UCSD-AML1 (cell line): Measurements from ENCODE around the gene CDC42SE2.
"Not testable (repeated sequence)": the region's sequence is repeated elsewhere in the genome, so short reads cannot be mapped to it uniquely, and the experiment has no call there.

ENCODE experiments used
- DNase-seq: peaks from one replicate; lab custom pipeline; 2025; ENCODE audit not compliant: unreplicated experiment; lab: John Stamatoyannopoulos, UW

Gene CDC42SE2

GRCh38 chr5:131316822-131317221, 53.0 kb downstream of the CDC42SE2 start:
- no peak for DNase-seq

DNA sequence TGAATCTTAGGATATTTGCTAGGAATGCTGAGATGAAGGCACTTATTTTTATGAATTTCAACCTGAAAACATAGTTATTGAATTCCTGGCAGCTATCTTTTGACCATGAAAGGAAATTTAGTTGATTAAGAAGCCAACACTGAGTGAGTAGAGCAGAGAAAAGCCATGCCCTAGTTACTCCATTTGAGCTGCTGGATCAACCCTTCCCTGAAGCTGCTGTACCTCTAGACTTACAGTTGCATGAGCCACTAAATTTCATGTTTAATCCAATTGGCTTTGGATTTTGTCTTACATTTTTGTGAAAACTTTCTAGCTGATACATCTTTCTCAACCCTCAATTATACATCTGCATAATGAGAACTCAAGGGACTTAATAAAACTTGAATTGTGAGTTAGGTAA, 54.6 kb downstream of the CDC42SE2 start:
- no peak for DNase-seq

GRCh38 chr5:131321066-131321465, 57.2 kb downstream of the CDC42SE2 start:
- no peak for DNase-seq

- no peak for DNase-seq
Measured at GRCh38 chr5:131322926-131323325, 59.1 kb downstream of the CDC42SE2 start.

DNA sequence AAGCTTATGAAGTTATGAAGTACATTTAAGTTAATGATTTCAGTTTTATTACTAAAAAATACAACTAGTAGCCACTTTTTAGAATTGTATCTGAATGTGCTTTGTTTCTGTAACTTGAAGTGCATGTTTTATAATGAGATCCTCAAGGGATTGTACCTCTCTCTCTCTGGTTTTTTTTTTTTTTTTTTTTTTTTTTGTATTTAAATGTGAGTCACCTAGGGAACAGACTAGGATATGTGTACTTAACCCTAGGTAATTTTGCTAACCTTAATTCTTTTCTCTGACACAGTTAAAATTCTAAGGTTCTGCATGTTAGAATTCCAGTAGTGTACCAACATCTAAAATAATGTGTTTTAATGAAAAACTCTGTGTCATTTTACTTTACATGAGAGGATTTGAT, 59.5 kb downstream of the CDC42SE2 start:
- DNase-seq = no peak

GRCh38 chr5:131324303-131324702, 60.5 kb downstream of the CDC42SE2 start:
- no peak for DNase-seq

- DNase-seq = no peak
Measured at GRCh38 chr5:131328536-131329285, 64.9 kb downstream of the CDC42SE2 start.

- no peak for DNase-seq
Measured at GRCh38 chr5:131329286-131329560, 65.4 kb downstream of the CDC42SE2 start.

DNA sequence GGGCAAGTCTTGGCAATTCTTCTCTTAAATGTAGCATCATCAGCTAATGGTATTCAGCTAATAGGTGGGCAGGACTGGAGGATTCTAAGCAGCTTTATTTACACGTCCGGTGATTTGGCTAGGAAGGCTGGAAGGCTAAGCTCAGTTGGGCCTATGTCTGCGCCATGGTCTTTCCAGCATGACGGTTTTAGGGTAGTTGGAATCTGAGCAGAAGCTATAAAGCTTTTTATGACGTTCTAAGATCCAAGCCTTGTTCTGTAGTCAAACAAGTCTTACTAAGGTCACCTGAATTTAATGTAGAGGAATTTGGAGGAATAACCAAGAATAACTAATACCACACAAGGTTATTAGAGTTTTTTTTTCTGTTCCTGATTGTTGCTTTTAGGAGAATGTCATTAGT, 66.2 kb downstream of the CDC42SE2 start:
- no peak for DNase-seq

DNA sequence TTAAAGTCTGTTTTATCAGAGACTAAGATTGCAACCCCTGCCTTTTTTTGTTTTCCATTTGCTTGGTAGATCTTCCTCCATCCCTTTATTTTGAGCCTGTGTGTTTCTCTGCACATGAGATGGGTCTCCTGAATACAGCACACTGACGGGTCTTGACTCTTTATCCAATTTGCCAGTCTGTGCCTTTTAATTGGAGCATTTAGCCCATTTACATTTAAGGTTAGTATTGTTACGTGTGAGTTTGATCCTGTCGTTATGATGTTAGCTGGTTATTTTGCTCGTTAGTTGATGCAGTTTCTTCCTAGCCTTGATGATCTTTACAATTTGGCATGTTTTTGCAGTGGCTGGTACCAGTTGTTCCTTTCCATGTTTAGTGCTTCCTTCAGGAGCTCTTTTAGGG, 71.9 kb downstream of the CDC42SE2 start:
- DNase-seq = not testable (repeated sequence)

DNA sequence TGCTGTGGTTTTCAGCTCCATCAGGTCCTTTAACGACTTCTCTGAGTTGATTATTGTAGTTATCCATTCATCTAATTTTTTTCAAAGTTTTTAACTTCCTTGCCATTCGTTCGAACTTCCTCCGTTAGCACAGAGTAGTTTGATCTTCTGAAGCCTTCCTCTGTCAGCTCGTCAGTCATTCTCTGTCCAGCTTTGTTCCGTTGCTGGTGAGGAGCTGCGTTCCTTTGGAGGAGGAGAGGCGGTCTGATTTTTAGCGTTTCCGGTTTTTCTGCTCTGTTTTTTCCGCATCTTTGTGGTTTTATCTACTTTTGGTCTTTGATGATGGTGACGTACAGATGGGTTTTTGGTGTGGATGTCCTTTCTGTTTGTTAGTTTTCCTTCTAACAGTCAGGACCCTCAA, 72.9 kb downstream of the CDC42SE2 start:
- DNase-seq = not testable (repeated sequence)

DNA sequence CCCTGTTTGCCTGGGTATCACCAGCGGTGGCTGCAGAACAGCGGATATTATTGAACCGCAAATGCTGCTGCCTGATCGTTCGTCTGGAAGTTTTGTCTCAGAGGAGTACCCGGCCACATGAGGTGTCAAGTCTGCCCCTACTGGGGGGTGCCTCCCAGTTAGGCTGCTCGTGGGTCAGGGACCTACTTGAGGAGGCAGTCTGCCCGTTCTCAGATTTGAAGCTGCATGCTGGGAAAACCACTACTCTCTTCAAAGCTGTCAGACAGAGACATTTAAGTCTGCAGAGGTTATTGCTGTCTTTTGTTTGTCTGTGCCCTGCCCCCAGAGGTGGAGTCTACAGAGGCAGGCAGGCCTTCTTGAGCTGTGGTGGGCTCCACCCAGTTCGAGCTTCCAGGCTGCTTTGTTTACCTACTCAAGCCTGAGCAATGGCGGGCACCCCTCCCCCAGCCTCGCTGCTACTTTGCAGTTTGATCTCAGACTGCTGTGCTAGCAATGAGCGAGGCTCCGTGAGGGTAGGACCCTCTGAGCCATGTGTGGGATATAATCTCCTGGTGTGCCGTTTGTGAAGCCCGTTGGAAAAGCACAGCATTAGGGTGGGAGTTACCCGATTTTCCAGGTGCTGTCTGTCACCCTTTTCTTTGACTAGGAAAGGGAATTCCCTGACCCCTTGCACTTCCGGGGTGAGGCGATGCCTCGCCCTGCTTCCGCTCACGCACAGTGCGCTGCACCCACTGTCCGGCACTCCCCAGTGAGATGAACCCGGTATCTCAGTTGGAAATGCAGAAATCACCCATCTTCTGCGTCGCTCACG, 73.6 kb downstream of the CDC42SE2 start:
- not testable (repeated sequence) for DNase-seq

DNA sequence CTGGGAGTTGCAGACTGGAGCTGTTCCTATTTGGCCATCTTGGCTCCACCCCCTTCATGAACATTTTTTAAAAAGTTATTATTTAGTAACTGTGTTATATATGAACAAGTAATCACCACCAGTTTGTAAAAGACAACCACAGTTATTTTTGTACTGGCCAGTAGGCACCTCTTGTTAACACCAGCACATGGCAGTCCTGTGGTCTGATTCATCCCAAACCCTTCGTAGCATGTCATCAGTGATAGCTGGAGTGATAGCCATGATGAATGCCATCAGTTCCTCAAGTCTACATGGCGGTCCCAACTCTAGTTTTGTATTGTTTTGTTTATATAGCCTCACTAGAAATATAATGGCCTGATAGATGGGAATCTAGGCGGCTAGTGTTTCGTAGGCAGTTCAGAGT, 74.2 kb downstream of the CDC42SE2 start:
- DNase-seq = no peak

DNA sequence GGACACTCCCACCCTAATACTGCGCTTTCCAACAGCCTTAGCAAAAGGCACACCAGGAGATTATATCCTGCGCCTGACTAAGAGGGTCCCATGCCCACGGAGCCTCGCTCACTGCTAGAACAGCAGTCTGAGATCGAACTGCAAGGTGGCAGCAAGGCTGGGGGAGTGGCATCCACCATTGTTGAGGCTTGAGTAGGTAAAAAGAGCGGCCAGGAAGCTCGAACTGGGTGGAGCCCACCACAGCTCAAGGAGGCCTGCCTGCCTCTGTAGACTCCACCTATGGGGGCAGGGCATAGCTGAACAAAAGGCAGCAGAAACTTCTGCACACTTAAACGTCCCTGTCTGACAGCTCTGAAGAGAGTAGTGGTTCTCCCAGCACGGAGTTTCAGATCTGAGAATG, 80.4 kb downstream of the CDC42SE2 start:
- DNase-seq = not testable (repeated sequence)

DNA sequence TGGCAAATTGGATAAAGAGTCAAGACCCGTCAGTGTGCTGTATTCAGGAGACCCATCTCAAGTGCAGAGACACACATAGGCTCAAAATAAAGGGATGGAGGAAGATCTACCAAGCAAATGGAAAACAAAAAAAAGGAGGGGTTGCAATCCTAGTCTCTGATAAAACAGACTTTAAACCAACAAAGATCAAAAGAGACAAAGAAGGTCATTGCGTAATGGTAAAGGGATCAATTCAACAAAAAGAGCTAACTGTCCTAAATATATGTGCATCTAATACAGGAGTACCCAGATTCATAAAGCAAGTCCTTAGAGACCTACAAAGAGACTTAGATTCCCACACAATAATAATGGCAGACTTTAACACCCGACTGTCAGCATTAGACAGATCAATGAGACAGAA, 82.4 kb downstream of the CDC42SE2 start:
- not testable (repeated sequence) for DNase-seq

GRCh38 chr5:131353991-131354390, 90.1 kb downstream of the CDC42SE2 start:
- DNase-seq = no peak

DNA sequence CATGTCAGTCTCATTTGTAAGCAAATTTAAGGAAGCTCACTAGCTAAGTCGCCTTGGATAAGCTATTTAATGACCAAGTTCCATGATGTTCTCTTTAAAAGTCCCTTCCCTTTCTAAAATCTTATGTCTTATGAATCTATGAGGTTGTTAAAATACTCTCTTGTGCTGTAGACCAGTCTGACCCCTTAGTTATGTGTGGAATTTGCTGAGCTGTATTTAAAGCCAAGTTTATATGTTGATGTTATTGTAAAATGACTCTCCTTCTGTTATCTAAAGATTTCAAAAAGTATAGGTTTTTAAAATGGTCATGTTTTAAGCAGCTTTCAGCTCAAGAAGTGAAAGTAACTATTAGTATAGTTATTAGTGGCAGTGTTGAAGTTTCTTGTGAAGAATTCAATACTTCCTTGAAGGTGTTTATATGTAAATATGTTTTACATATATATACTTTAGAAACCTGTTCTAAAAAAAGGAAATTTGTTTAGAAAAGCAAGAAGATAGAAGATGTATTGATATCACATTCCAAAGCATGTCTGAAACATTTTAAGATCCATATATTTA, 92.2 kb downstream of the CDC42SE2 start:
- DNase-seq = no peak

DNA sequence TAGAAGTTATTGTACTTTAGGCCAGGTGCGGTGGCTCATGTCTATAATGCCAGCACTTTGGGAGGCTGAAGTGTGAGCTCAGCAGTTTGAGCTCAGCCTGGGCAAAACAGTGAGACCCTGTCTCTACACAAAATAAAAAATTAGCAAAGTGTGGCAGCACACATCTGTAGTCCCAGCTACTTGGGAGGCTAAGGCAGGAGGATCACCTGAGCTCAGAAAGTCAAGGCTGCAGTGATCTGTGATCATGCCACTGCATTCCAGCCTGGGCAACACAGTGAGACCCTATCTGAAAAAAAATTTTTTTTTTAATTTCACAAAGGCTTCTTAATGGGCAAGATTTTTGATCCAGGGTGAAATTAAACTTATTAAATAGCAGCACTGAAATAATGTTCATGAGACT, 92.8 kb downstream of the CDC42SE2 start:
- no peak for DNase-seq

GRCh38 chr5:131357739-131358561, 94.1 kb downstream of the CDC42SE2 start:
- no peak for DNase-seq

- no peak for DNase-seq
Measured at GRCh38 chr5:131361677-131362315, 97.9 kb downstream of the CDC42SE2 start.
